HG02798 (cell line): Measurements from ENCODE around the gene TPST2.
A peak's percentile ranks its signal among the peaks of the same experiment; 100 is the strongest.
"Not testable (repeated sequence)": the region's sequence is repeated elsewhere in the genome, so short reads cannot be mapped to it uniquely, and the experiment has no call there.

Experiments
- ATAC-seq: cut with Tn5 transposase; IDR thresholded peaks from one replicate; pipeline ENCODE4 v1.9.1; 2021; ENCODE audit warnings: mild to moderate bottlenecking; ENCODE audit not compliant: unreplicated experiment, poor library complexity

TPST2 gene

GRCh38 chr22:26589845-26590736 lies at the start of gene TPST2:
Gene TPST2, minus strand, starts transcription at chr22:26590132. Its CDS starts 48,502 bp downstream, at chr22:26541630.
- peak; percentile 82 for ATAC-seq

DNA sequence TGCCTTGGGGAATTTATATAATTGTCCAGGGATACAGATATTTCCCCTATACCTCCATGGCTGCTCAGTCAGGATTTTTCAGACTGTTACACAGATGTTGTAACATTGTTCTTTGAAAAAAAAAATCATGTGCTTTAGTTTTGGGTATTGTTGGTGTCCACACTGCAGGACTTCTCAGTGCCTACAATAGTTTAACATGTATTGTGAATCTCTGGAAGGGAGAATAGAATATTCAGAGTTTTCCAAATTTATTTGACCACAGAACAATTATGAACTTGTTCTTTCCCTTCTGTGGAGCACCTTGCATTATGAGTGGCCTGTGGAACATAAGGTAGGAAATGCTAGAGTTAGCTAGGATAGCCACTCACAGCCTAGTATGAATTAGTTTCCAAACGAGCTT lies 46.4 kb upstream of the TPST2 start:
- ATAC-seq: no peak

GRCh38 chr22:26635117-26635516 lies 45.2 kb upstream of the TPST2 start:
- no peak for ATAC-seq

DNA sequence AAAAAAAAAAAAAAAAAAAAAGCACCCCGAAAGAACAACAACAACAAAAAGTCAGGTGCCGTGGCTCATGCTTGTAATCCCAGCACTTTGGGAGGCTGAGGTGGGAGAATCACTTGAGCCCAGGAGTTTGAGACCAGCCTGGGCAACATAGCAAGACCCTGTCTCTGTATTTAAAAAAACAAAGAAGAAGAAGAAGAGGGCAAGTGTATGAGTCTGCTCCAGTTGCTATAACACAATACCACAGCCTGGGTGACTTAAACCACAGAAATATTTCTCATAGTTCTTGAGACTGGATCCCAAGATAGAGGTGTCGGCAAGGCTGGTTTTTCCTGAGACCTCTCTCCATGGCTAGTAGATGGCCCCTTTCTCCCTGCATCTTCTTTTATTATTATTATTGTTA lies 44.3 kb upstream of the TPST2 start:
- ATAC-seq: no peak

GRCh38 chr22:26632422-26633155 lies 42.7 kb upstream of the TPST2 start:
- ATAC-seq: no peak

DNA sequence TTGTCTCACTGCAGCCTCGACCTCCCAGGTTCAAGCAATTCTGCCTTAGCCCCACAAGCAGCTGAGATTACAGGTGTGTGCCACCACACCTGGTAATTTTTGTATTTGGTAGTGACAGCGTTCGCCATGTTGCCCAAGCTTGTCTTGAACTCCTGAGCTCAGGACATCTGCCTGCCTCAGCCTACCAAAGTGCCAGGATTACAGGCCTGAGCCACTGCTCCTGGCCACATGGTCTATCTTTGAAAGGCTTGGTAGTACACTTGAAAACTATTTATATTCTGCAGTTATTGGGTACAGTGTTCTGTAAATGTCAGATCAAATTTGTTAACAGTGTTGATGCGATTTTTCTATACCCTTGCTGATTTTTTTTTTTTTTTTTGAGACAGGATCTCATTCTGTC lies 41.4 kb upstream of the TPST2 start:
- ATAC-seq: no peak

- no peak for ATAC-seq
These were observed 40.2 kb upstream of the TPST2 start for GRCh38 chr22:26629988-26630761.

- no peak for ATAC-seq
These were observed 34.9 kb upstream of the TPST2 start for GRCh38 chr22:26624803-26625202.

DNA sequence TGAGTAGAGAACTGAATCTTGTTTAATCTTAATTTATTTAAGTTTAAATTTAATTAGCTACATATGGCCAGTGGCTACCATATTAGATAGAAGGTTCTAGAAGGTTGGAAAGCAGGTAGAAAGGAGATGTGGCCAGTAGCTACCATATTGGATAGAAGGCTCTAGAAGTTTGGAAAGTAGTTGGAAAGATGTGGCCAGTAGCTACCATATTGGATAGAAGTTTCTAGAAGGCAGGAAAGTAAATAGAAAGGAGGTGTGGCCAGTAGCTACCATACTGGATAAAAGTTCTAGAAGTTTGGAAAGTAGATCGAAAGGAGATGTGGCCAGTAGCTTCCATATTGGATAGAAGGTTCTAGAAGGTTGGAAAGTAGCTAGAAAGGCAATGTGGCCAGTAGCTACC lies 34.1 kb upstream of the TPST2 start:
- ATAC-seq: no peak

- no peak for ATAC-seq
These were observed 31.7 kb upstream of the TPST2 start, which contains the start of gene CRYBA4 for GRCh38 chr22:26621663-26622062. Gene CRYBA4, plus strand, starts transcription at chr22:26621963. Its CDS starts 634 bp downstream, at chr22:26622597.

DNA sequence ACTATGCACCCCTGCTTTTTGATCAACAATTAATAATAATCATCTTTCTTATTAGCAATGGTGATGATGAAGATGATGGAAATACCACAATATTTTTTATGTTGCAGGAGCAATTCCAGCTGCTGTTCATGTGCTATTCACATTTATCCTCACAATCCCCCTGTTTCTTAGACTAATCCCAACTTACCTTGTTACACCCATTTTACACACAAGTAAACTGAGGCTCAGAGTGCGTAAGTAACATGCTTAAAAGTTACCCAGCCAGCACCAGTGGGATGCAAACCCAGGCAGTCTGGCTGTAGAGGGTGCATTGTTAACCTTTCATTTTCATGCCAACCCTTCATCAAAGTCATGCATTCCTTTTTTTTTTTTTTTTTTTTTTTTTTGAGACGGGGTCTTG lies 30.3 kb upstream of the TPST2 start:
- ATAC-seq: no peak

GRCh38 chr22:26619510-26619909 lies 29.6 kb upstream of the TPST2 start:
- no peak for ATAC-seq

- ATAC-seq: no peak
These were observed 28.5 kb upstream of the TPST2 start for GRCh38 chr22:26618455-26618854.

- no peak for ATAC-seq
These were observed 27.6 kb upstream of the TPST2 start, which contains the start of gene CRYBB1 for GRCh38 chr22:26617271-26618199. Gene CRYBB1, minus strand, starts transcription at chr22:26618027. Its CDS starts 1,708 bp downstream, at chr22:26616319.

- ATAC-seq: no peak
These were observed 26.7 kb upstream of the TPST2 start for GRCh38 chr22:26616650-26617049.

DNA sequence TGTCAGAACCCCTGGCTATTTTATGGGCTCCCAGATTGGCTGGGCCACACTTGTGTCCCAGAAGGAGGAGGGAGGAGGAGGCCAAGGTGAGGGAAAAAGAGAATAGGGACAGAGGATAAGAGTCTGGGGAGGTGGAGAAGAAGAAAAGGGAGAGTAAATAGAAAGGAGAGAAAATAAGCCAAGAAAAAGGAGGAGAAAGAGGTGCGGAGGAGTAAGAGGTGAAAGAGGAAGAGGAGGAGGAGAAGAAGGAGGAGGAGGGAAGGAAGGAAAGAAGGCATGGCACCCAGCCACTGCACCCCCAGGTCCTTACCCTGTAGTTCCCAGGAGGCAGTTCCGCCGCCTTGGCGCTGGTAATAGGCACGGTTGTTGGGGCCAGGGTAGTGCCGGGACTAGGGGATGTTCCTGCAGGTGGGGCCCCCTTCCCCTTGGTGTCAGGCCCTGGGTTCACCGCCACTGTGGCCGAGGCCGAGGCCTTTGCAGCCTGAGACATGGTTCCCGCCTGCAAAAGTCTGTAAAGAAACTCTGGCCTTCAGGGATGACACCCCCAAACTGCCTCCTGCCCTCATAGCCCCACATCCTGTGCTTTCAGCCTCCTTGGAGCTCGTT lies 26.0 kb upstream of the TPST2 start:
- no peak for ATAC-seq

DNA sequence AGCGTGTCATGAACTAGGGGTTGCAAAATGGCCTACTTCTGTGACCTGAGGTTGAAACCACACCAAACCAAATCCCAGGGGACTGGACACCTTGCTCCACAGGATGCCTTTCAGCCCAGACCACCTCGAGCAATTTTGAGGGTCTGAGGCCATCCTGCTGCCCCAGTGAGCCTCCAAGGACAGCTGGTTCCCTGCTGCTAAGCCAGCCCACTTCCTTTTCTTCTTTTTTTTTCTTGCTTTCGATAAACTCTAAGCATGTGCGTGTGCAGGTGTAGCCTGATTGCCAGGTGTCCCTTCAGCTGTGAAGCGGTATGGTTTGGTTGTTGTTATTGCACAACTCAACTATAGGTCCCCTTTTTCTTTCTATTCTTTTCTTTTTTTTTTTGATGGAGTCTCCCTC lies 25.2 kb upstream of the TPST2 start:
- peak; percentile 59 for ATAC-seq

GRCh38 chr22:26614322-26614721 lies 24.4 kb upstream of the TPST2 start:
- no peak for ATAC-seq

- ATAC-seq: not testable (repeated sequence)
These were observed 23.8 kb upstream of the TPST2 start for GRCh38 chr22:26613753-26614152.
